A549 (cell line): ENCODE measurements around the gene FIBCD1. TPM values are rescaled to one million over a fixed set of nuclear protein-coding genes. Genes with fewer than 3 reads are reported as not detected.

ENCODE experiments used
- ATAC-seq, 2 experiments: fragments of 200-7000 bp in 1 of 2; fragments of >200 bp in 1 of 2; cut with Nextera tagmentation in 1 of 2; cut with Tn5 transposase in 1 of 2; 3 replicates each; pipeline versions ENCODE4 v1.8.0 to v1.9.1; 2018 to 2020; ENCODE audit warnings: mild to moderate bottlenecking in 1 of 2, moderate library complexity in 1 of 2
- CTCF ChIA-PET: fragments of 300-600 bp; sonication (Branson Sonifier 250); formaldehyde crosslinking; extraction: SDS; loops from one replicate; lab custom pipeline; 2021; ENCODE audit warnings: antibody characterized with exemption, inconsistent platforms; lab: Yijun Ruan, JAX
- POLR2A ChIA-PET: fragments of 350-600 bp; formaldehyde crosslinking; extraction: SDS; loops from one replicate; lab custom pipeline; 2021; ENCODE audit warnings: antibody characterized with exemption, inconsistent platforms; lab: Yijun Ruan, JAX
- DNase-seq, 2 experiments: peaks; one replicate each; pipeline versions ENCODE4 v3.0.0 to v3.0.0-alpha.2; 2011 to 2016; ENCODE audit warnings: low read depth in 1 of 2, low spot score in 1 of 2
- FAIRE-seq: peaks from 2 replicates; lab custom pipeline; 2011; peaks lifted over from hg19 to GRCh38; lab: Jason Lieb, UNC
- H3K27ac ChIP-seq, 2 experiments: fragments of >200 bp; sonication (Bioruptor Twin); formaldehyde crosslinking; 3 replicates each; pipeline ENCODE4 v1.5.1; 2016 to 2017
- H3K4me1 ChIP-seq: fragments of >200 bp; sonication (Bioruptor Twin); formaldehyde crosslinking; 3 replicates; pipeline ENCODE4 v1.6.1; 2016
- H3K4me2 ChIP-seq: fragments of >200 bp; sonication (Bioruptor Twin); formaldehyde crosslinking; 3 replicates; pipeline ENCODE4 v1.6.1; 2016
- H3K4me3 ChIP-seq: fragments of >200 bp; sonication (Bioruptor Twin); formaldehyde crosslinking; 3 replicates; pipeline ENCODE4 v1.5.1; 2016
- H3K9me3 ChIP-seq: fragments of >200 bp; sonication (Bioruptor Twin); formaldehyde crosslinking; 3 replicates; pipeline ENCODE4 v1.6.1; 2016
- ATOH8 ChIP-seq: fragments of 250-450 bp; sonication (Bioruptor Pico); IDR thresholded peaks from 2 replicates; pipeline ENCODE4 v1.5.0; 2020; ENCODE audit warnings: low read depth, mild to moderate bottlenecking, moderate library complexity
- BHLHE40 ChIP-seq: IDR thresholded peaks from 2 replicates; pipeline ENCODE4 v1.6.1; 2012; ENCODE audit warnings: low read depth, low read length, inconsistent platforms
- CBX8 ChIP-seq: fragments of 200-600 bp; sonication (generic); IDR thresholded peaks from 2 replicates; pipeline ENCODE4 v1.6.1; 2016
- ESRRA ChIP-seq: fragments of 150-350 bp; IDR thresholded peaks from 2 replicates; pipeline ENCODE4 v1.6.1; 2014; ENCODE audit warnings: mild to moderate bottlenecking, low read length, borderline replicate concordance
- FOSL2 ChIP-seq, 2 experiments: fragments of 450-650 bp in 1 of 2; fragments of >200 bp in 1 of 2; sonication (Bioruptor Twin) in 1 of 2; formaldehyde crosslinking; IDR thresholded peaks; 2 replicates each; pipeline versions ENCODE4 v1.5.0 to v1.6.1; 2016 to 2020; ENCODE audit warnings: mild to moderate bottlenecking in 1 of 2, moderate library complexity in 1 of 2
- HOXB5 ChIP-seq: fragments of 250-450 bp; sonication (Bioruptor Pico); IDR thresholded peaks from 2 replicates; pipeline ENCODE4 v1.5.0; 2020; ENCODE audit warnings: mild to moderate bottlenecking, moderate library complexity
- JUNB ChIP-seq: fragments of >200 bp; sonication (Bioruptor Twin); formaldehyde crosslinking; IDR thresholded peaks from 2 replicates; pipeline ENCODE4 v1.6.1; 2016
- KDM1A ChIP-seq: fragments of 200-600 bp; sonication (generic); IDR thresholded peaks from 2 replicates; pipeline ENCODE4 v1.6.1; 2016; ENCODE audit warnings: low read depth, mild to moderate bottlenecking
- KDM5A ChIP-seq: fragments of 200-600 bp; sonication (generic); IDR thresholded peaks from 2 replicates; pipeline ENCODE4 v1.6.1; 2016; ENCODE audit warnings: antibody characterized with exemption, mild to moderate bottlenecking
- MAFK ChIP-seq: fragments of 450-650 bp; IDR thresholded peaks from 2 replicates; pipeline ENCODE4 v1.6.1; 2014; ENCODE audit not compliant: partially characterized antibody
- MAZ ChIP-seq: fragments of 150-350 bp; IDR thresholded peaks from 2 replicates; pipeline ENCODE4 v1.6.1; 2014; ENCODE audit warnings: antibody characterized with exemption, low read depth, low read length, borderline replicate concordance
- POLR2A ChIP-seq: IDR thresholded peaks from 2 replicates; pipeline ENCODE4 v1.6.1; 2012; ENCODE audit warnings: mild to moderate bottlenecking, low read length
- RAD21 ChIP-seq, 2 experiments: fragments of >200 bp in 1 of 2; sonication (Bioruptor Twin) in 1 of 2; formaldehyde crosslinking in 1 of 2; IDR thresholded peaks in 1 of 2; conservative IDR thresholded peaks in 1 of 2; 2 replicates in 1 of 2; 3 replicates in 1 of 2; pipeline ENCODE4 v1.6.1; 2012 to 2018; ENCODE audit warnings: inconsistent platforms in 1 of 2
- REST ChIP-seq: fragments of 200-600 bp; sonication (generic); IDR thresholded peaks from 2 replicates; pipeline ENCODE4 v1.6.1; 2016; ENCODE audit warnings: antibody characterized with exemption, mild to moderate bottlenecking, moderate library complexity
- USF2 ChIP-seq: fragments of 450-650 bp; IDR thresholded peaks from 2 replicates; pipeline ENCODE4 v1.6.1; 2014; ENCODE audit warnings: antibody characterized with exemption
- ZFP36 ChIP-seq: fragments of 450-650 bp; IDR thresholded peaks from 2 replicates; pipeline ENCODE4 v1.6.1; 2014; ENCODE audit warnings: borderline replicate concordance; ENCODE audit not compliant: partially characterized antibody
- ZSCAN20 ChIP-seq: fragments of 250-450 bp; sonication (Bioruptor Pico); IDR thresholded peaks from 2 replicates; pipeline ENCODE4 v1.8.0; 2022; ENCODE audit warnings: mild to moderate bottlenecking, moderate library complexity
- whole genome bisulfite sequencing: methylation state at CpG from one replicate; pipeline ENCODE4 v1.1.6; 2017; ENCODE audit errors: missing lambda C conversion rate; 5-methylcytosine and 5-hydroxymethylcytosine counted together
- polyA plus RNA-seq, 4 experiments: library from polyadenylated mRNA; depleted of rRNA in 3 of 4; stranded (reverse); fragments of >200 nt; fragmentation: RNase III in 1 of 4; extraction: RNeasy Plus Mini Kit Qiagen cat#74134 plus additional on column Dnase treatment in 1 of 4; gene quantifications; 2 replicates in 3 of 4; 3 replicates in 1 of 4; pipeline ENCODE4 v1.2.3, GENCODE V29; 2011 to 2017
- TF ChIP-seq, protein P1 (sequence below): fragments of >200 bp; sonication (Bioruptor Twin); formaldehyde crosslinking; IDR thresholded peaks from 3 replicates; pipeline ENCODE4 v1.5.1; 2016
- TF ChIP-seq, protein P2 (sequence below): fragments of 150-350 bp; IDR thresholded peaks from 2 replicates; pipeline ENCODE4 v1.6.1; 2014; ENCODE audit warnings: low read depth, mild to moderate bottlenecking, low read length

FIBCD1 gene
- polyA plus RNA-seq, 2 of the 4 experiments (the other 2 are of a cell fraction): 4.8 to 4.9 TPM

GRCh38 chr9:130917168-130917960 lies 21.7 kb downstream of the FIBCD1 start (continued):
- TF ChIP-seq, protein P1, sequence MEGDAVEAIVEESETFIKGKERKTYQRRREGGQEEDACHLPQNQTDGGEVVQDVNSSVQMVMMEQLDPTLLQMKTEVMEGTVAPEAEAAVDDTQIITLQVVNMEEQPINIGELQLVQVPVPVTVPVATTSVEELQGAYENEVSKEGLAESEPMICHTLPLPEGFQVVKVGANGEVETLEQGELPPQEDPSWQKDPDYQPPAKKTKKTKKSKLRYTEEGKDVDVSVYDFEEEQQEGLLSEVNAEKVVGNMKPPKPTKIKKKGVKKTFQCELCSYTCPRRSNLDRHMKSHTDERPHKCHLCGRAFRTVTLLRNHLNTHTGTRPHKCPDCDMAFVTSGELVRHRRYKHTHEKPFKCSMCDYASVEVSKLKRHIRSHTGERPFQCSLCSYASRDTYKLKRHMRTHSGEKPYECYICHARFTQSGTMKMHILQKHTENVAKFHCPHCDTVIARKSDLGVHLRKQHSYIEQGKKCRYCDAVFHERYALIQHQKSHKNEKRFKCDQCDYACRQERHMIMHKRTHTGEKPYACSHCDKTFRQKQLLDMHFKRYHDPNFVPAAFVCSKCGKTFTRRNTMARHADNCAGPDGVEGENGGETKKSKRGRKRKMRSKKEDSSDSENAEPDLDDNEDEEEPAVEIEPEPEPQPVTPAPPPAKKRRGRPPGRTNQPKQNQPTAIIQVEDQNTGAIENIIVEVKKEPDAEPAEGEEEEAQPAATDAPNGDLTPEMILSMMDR: no peak
- no peak for TF ChIP-seq BHLHE40

DNA sequence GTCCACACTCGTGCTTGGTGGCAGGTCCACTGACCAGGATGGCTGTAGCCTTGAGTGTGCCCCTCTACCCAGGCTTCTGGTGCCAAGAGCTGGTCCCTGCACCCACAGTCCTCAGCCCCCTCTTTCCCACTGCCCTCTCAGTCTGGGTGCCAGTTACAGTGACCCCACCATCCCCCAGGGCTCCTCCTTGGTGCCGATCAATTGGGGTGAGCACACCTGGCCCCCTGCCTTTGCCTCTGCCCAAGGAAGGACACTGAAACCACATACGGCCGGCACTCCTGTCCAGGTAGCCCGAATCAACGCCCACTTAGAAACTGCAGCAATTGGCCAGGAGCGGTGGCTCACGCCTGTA lies 24.0 kb downstream of the FIBCD1 start:
- POLR2A ChIA-PET: no interaction called here
- no peak for FAIRE-seq

More for the DNA sequence above, 24.0 kb downstream of the FIBCD1 start:
- 31% methylated on average over 2 of the region's 8 CpGs for WGBS
- Histone ChIP-seq H3K4me1 (no peaks in the 10 kb centered on the region), H3K4me3 (no peak overlapping the region), H3K4me2 (no peak overlapping the region)
- CTCF ChIA-PET: interaction anchor here (0.8 to 3.0 kb wide), 9 partner anchors 11 to 149 kb away, joined by 3 to 16 read pairs (median 3); no protein-coding TSS in a partner anchor
- DNase-seq: no peak
- no peak for TF ChIP-seq MAFK
- TF ChIP-seq JUNB: no peak
- no peak for TF ChIP-seq RAD21 (conservative IDR thresholded peaks at IDR 0.05 in 1 of 2, IDR thresholded peaks at IDR 0.05 in 1 of 2)
- no peak for TF ChIP-seq KDM5A
- no peak for TF ChIP-seq ZSCAN20 (CRISPR knock-in tag)
- no peak for TF ChIP-seq POLR2A
- TF ChIP-seq USF2: no peak
- no peak for TF ChIP-seq REST
- TF ChIP-seq ATOH8: no peak
- TF ChIP-seq HOXB5: no peak
- TF ChIP-seq ESRRA: no peak
- TF ChIP-seq KDM1A: no peak
- no peak for TF ChIP-seq CBX8
- TF ChIP-seq ZFP36: no peak
- TF ChIP-seq, protein P2, sequence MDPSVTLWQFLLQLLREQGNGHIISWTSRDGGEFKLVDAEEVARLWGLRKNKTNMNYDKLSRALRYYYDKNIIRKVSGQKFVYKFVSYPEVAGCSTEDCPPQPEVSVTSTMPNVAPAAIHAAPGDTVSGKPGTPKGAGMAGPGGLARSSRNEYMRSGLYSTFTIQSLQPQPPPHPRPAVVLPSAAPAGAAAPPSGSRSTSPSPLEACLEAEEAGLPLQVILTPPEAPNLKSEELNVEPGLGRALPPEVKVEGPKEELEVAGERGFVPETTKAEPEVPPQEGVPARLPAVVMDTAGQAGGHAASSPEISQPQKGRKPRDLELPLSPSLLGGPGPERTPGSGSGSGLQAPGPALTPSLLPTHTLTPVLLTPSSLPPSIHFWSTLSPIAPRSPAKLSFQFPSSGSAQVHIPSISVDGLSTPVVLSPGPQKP: no peak
- TF ChIP-seq MAZ: no peak
- TF ChIP-seq FOSL2 (IDR thresholded peaks at IDR 0.05): no peak
- TF ChIP-seq FOSL2 (CRISPR knock-in tag; IDR thresholded peaks at IDR 0.05): no peak
- TF ChIP-seq, all 56 proteins: peak for 0
- Histone ChIP-seq H3K27ac (no peak overlapping the region), H3K9me3 (no peaks in the 10 kb centered on the region)
- ATAC-seq: no peak
